Endothelial cell of umbilical vein (primary cell): ENCODE data around the gene CNOT1. TPM values are rescaled to one million over a fixed set of nuclear protein-coding genes. Genes with fewer than 3 reads are reported as not detected.

Experiments
- BruUV-seq: library from RNA; stranded (reverse); fragments of 400-500 nt; replicated peaks from 2 replicates; lab custom pipeline; 2021; lab: Mats Ljungman, UMichigan
- CTCF ChIA-PET: fragments of 300-600, 350-600 bp; sonication (Branson Sonifier 250); formaldehyde crosslinking; loops from one replicate; lab custom pipeline; 2021; ENCODE audit warnings: antibody characterized with exemption, inconsistent platforms; lab: Charles Lee
- POLR2A ChIA-PET: fragments of 300-600, 350-600 bp; sonication (Branson Sonifier 250); formaldehyde crosslinking; loops from one replicate; lab custom pipeline; 2021; ENCODE audit warnings: antibody characterized with exemption, inconsistent platforms; lab: Charles Lee
- DNase-seq: peaks from one replicate; pipeline ENCODE4 v3.0.0-alpha.2; 2011; ENCODE audit warnings: low read depth, low spot score
- FAIRE-seq: peaks from 2 replicates; lab custom pipeline; 2011; peaks lifted over from hg19 to GRCh38; lab: Jason Lieb, UNC
- H2AFZ ChIP-seq: 2 replicates; pipeline ENCODE4 v1.6.0; 2012; ENCODE audit warnings: low read depth, low read length, control low read depth, inconsistent platforms
- H3K27ac ChIP-seq: 2 replicates; pipeline ENCODE4 v1.5.1; 2011; ENCODE audit warnings: low read depth, mild to moderate bottlenecking, control low read depth, low read length, moderate library complexity; ENCODE audit not compliant: insufficient read depth
- H3K27me3 ChIP-seq, 2 experiments: 2 replicates each; pipeline versions ENCODE4 v1.6.0 to v1.6.1; 2011; ENCODE audit warnings: low read length in 2 of 2, mixed read lengths in 1 of 2; ENCODE audit not compliant: control insufficient read depth in 2 of 2, insufficient read depth in 2 of 2
- H3K36me3 ChIP-seq, 2 experiments: 2 replicates in 1 of 2; 3 replicates in 1 of 2; pipeline ENCODE4 v1.5.1; 2011; ENCODE audit warnings: low read length in 2 of 2, mild to moderate bottlenecking in 1 of 2, moderate library complexity in 1 of 2; ENCODE audit not compliant: control insufficient read depth in 2 of 2, insufficient read depth in 2 of 2; ENCODE audit errors: extremely low read depth in 1 of 2
- H3K4me1 ChIP-seq: 3 replicates; pipeline ENCODE4 v1.5.1; 2011; ENCODE audit warnings: mild to moderate bottlenecking, low read length; ENCODE audit not compliant: control insufficient read depth, insufficient read depth; ENCODE audit errors: extremely low read depth
- H3K4me2 ChIP-seq: 2 replicates; pipeline ENCODE4 v1.6.1; 2011; ENCODE audit warnings: low read length, control low read depth, mixed read lengths; ENCODE audit not compliant: insufficient read depth
- H3K4me3 ChIP-seq, 3 experiments: fragments of 200-600 bp in 1 of 3; sonication (generic), shearing (Covaris generic) in 1 of 3; replicated peaks in 1 of 3; 2 replicates each; pipeline ENCODE4 v1.5.1; 2011 to 2016; ENCODE audit warnings: control low read depth in 3 of 3, low read length in 3 of 3, mild to moderate bottlenecking in 2 of 3, inconsistent platforms in 1 of 3, low read depth in 1 of 3, moderate library complexity in 1 of 3; ENCODE audit not compliant: insufficient read depth in 1 of 3
- H3K79me2 ChIP-seq: 2 replicates; pipeline ENCODE4 v1.6.0; 2012; ENCODE audit warnings: low read length, inconsistent platforms; ENCODE audit not compliant: control insufficient read depth, insufficient read depth
- H3K9ac ChIP-seq: replicated peaks from 2 replicates; pipeline ENCODE3; 2011; ENCODE audit warnings: low read length, control low read depth; ENCODE audit not compliant: insufficient read depth; ENCODE audit errors: extremely low read depth
- H3K9me1 ChIP-seq: replicated peaks from 3 replicates; pipeline ENCODE4 v1.6.0; 2011; ENCODE audit warnings: mild to moderate bottlenecking, low read length; ENCODE audit not compliant: control insufficient read depth, insufficient read depth; ENCODE audit errors: extremely low read depth
- H3K9me3 ChIP-seq: replicated peaks from 2 replicates; pipeline ENCODE4 v1.5.1; 2012; ENCODE audit warnings: low read length, inconsistent platforms; ENCODE audit not compliant: control insufficient read depth, insufficient read depth
- H4K20me1 ChIP-seq: replicated peaks from 2 replicates; pipeline ENCODE3; 2011; ENCODE audit warnings: mild to moderate bottlenecking, low read length; ENCODE audit not compliant: control insufficient read depth, insufficient read depth; ENCODE audit errors: extremely low read depth
- CTCF ChIP-seq, 2 donors: IDR thresholded peaks; 1 replicate in 1 of 2; 2 replicates in 1 of 2; pipeline ENCODE4 v1.5.1; 2011; ENCODE audit warnings: low read length in 2 of 2, mild to moderate bottlenecking in 2 of 2, moderate library complexity in 2 of 2, control low read depth in 1 of 2, inconsistent platforms in 1 of 2, low read depth in 1 of 2; ENCODE audit not compliant: insufficient read depth in 1 of 2; ENCODE audit errors: extremely low read depth in 1 of 2
- EZH2 ChIP-seq: IDR thresholded peaks from 2 replicates; pipeline ENCODE4 v1.6.1; 2012; ENCODE audit warnings: borderline replicate concordance, low read depth, mild to moderate bottlenecking, moderate library complexity, low read length, inconsistent platforms; ENCODE audit not compliant: severe bottlenecking
- FOS ChIP-seq: IDR thresholded peaks from 2 replicates; pipeline ENCODE4 v1.6.1; 2011; ENCODE audit warnings: mild to moderate bottlenecking, low read length, moderate library complexity, borderline replicate concordance; ENCODE audit not compliant: insufficient read depth
- GATA2 ChIP-seq: IDR thresholded peaks from 2 replicates; pipeline ENCODE4 v1.7.0; 2011; ENCODE audit warnings: low read depth, mild to moderate bottlenecking, moderate library complexity, mixed read lengths, low read length; ENCODE audit not compliant: insufficient read length, insufficient read depth
- JUN ChIP-seq: IDR thresholded peaks from 2 replicates; pipeline ENCODE4 v1.6.1; 2011; ENCODE audit warnings: borderline replicate concordance, low read depth; ENCODE audit not compliant: insufficient read length, insufficient read depth
- MYC ChIP-seq: IDR thresholded peaks from one replicate; pipeline ENCODE4 v1.6.1; 2011; ENCODE audit warnings: mild to moderate bottlenecking, low read depth, low read length
- POLR2A ChIP-seq: IDR thresholded peaks from 2 replicates; pipeline ENCODE4 v1.6.1; 2012; ENCODE audit warnings: low read depth, mild to moderate bottlenecking, control low read depth, low read length
- POLR2AphosphoS5 ChIP-seq: IDR thresholded peaks from 2 replicates; pipeline ENCODE4 v1.6.1; 2012; ENCODE audit warnings: low read depth, mild to moderate bottlenecking, control low read depth, low read length, moderate library complexity; ENCODE audit not compliant: insufficient read depth
- dilution Hi-C: fragments of 300-500 bp; cut with MboI; formaldehyde crosslinking; loops from one replicate; pipeline ENCODE4 v1.15.0; 2019; ENCODE audit warnings: low sequenced_read_pairs; ENCODE audit not compliant: extremely low pct_ligation_motif_present
- intact Hi-C: fragments of 100-400 bp; cut with micrococcal nuclease; formaldehyde crosslinking; loops from one replicate; pipeline ENCODE4 v1.10.0; 2022
- polyA plus RNA-seq, 4 experiments: library from polyadenylated mRNA; depleted of rRNA in 3 of 4; stranded (reverse) in 3 of 4; unstranded in 1 of 4; fragments of >200 nt; gene quantifications; 2 replicates each; pipeline versions ENCODE4 v1.2.1 to v1.2.3, GENCODE V29; 2011 to 2012; ENCODE audit warnings: missing spikeins in 1 of 4
- total RNA-seq: library from RNA; stranded (reverse); gene quantifications from 2 replicates; pipeline ENCODE4 v1.2.3, GENCODE V29; 2021
- TF ChIP-seq, protein P1 (sequence below): IDR thresholded peaks from 2 replicates; pipeline ENCODE4 v1.6.1; 2011; ENCODE audit not compliant: insufficient read depth, insufficient read length

CNOT1 gene
- total and polyA plus RNA-seq, 2 donors (not counting 3 experiments of a cell fraction or from before 2014, with no cell fraction given), result 142 to 151 TPM

DNA sequence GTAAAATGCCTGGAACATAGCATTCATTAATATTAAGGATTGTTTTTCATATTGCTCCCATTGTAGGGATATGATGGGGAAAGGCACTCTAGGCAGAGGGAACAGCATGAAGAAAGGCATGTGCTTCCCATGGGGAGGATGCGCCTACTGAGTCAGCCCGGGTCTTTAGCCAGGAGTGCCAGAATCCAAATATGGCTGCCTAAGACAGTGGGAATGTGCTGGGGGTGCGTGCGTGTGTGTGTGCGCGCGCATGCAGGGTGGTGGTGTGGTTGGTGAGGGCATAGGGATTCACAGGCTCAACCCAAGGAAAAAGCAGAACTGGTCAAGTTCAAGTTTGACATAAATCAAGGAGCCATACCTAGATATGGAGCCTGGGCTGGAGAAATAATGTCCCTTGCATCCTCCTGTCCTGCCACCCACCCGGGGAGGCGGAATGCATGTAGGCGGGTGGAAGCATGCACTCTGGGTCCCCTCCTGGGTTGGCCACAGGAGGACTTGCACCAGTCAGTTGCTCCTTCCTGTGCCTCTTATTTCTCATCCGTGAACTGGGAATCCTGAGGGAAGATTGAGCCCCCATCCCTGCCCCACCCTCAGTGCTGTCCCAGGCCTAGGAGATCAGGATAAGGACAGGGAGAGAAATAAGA lies 148.3 kb downstream of the CNOT1 start:
- FAIRE-seq, result no peak
- Histone ChIP-seq H3K9ac (no peak overlapping the region), H3K27ac (no peak overlapping the region), H2AFZ (no peak overlapping the region), H3K4me3 (no peak overlapping the region), H3K79me2 (no peaks in the 10 kb centered on the region), H3K27me3 (no peaks in the 10 kb centered on the region), H3K4me2 (no peak overlapping the region), H4K20me1 (no peaks in the 10 kb centered on the region), H3K9me3 (no peaks in the 10 kb centered on the region), H3K36me3 (no peaks in the 10 kb centered on the region), H3K4me1 (no peaks in the 10 kb centered on the region), H3K9me1 (no peaks in the 10 kb centered on the region)
- no TSS peak for BruUV-seq
- no peak for TF ChIP-seq GATA2
- TF ChIP-seq JUN, result no peak
- no peak for DNase-seq
- intact Hi-C loops (no loop called here), dilution Hi-C loops (no loop called here)
- ChIA-PET POLR2A (no interaction called here), CTCF (interaction anchor here (0.7 to 1.0 kb wide), 2 partner anchors 22 to 145 kb away, joined by 3 read pairs; no protein-coding TSS in a partner anchor)

DNA sequence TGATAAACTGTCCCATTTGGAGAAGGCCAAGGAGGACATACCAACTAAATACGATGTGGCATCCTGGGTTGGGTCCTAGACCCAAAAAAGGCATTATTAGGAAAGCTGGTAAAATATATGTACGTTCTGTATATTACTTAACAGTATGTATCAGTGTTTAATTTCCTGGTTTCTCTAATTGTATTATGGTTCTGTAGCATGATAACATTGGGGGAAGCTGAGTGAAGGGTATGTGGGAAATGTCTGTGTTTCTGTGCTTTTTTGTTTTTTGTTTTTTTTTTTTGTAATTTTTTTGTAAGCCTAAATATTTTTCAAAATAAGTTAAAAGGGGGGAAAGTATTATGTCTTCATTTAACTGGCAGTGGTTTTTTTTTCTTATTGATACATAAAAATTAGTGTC lies 151.2 kb downstream of the CNOT1 start:
- ChIA-PET CTCF (interaction anchor here (2.6 kb wide), 1 partner anchor 9 kb away, joined by 10 read pairs; no protein-coding TSS in a partner anchor), POLR2A (no interaction called here)
- dilution Hi-C loops, result no loop called here

More for the DNA sequence above, 151.2 kb downstream of the CNOT1 start:
- Histone ChIP-seq H3K4me2 (no peak overlapping the region), H3K9me1 (no peaks in the 10 kb centered on the region), H3K36me3 (no peaks in the 10 kb centered on the region), H3K9me3 (no peaks in the 10 kb centered on the region), H3K4me3 (no peak overlapping the region), H4K20me1 (no peaks in the 10 kb centered on the region), H3K79me2 (no peaks in the 10 kb centered on the region), H3K9ac (no peak overlapping the region), H2AFZ (no peak overlapping the region), H3K27ac (no peak overlapping the region), H3K4me1 (peaks cover 12% of the 10 kb centered on the region), H3K27me3 (no peaks in the 10 kb centered on the region)
- intact Hi-C loops, result no loop called here
- DNase-seq (no peak), FAIRE-seq (no peak)
- TF ChIP-seq GATA2 (no peak), EZH2 (no peak), JUN (no peak), POLR2A (no peak), CTCF (IDR thresholded peaks at IDR 0.05; ENCODE audit: extremely low read depth in 1 of 2, insufficient read depth in 1 of 2, low read depth in 1 of 2, low read length in 2 of 2) (no peak), FOS (no peak), POLR2AphosphoS5 (no peak), MYC (no peak)
- TF ChIP-seq, protein P1, sequence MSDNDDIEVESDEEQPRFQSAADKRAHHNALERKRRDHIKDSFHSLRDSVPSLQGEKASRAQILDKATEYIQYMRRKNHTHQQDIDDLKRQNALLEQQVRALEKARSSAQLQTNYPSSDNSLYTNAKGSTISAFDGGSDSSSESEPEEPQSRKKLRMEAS, result no peak
- BruUV-seq, result no TSS peak
